Mesodermal cell (in vitro differentiated cells): ENCODE data around the gene SEMA3C.

Experiments
- H3K27ac ChIP-seq: 2 replicates; pipeline ENCODE4 v1.7.0; 2013; ENCODE audit warnings: mild to moderate bottlenecking, low read depth, low read length, moderate library complexity; ENCODE audit not compliant: severe bottlenecking
- H3K36me3 ChIP-seq: 2 replicates; pipeline ENCODE4 v1.7.1; 2013; ENCODE audit warnings: mild to moderate bottlenecking, low read length, moderate library complexity; ENCODE audit not compliant: control insufficient read depth, insufficient read depth
- H3K4me1 ChIP-seq: one replicate; pipeline ENCODE4 v1.7.1; 2013; ENCODE audit warnings: mild to moderate bottlenecking, low read length; ENCODE audit not compliant: insufficient read depth, control insufficient read depth, poor library complexity, severe bottlenecking
- H3K4me3 ChIP-seq: 2 replicates; pipeline ENCODE4 v1.7.0; 2013; ENCODE audit warnings: low read length, control low read depth, mild to moderate bottlenecking; ENCODE audit not compliant: insufficient read depth, poor library complexity, severe bottlenecking; ENCODE audit errors: extremely low read depth
- H3K9me3 ChIP-seq: 2 replicates; pipeline ENCODE4 v1.7.1; 2013; ENCODE audit warnings: mild to moderate bottlenecking, low read length, moderate library complexity; ENCODE audit not compliant: control insufficient read depth
- whole genome bisulfite sequencing, 2 experiments: methylation state at CpG; one replicate each; pipeline ENCODE4 v1.1.5; 2013; ENCODE audit warnings: missing lambda C conversion rate in 2 of 2; ENCODE audit not compliant: insufficient coverage in 2 of 2; 5-methylcytosine and 5-hydroxymethylcytosine counted together

SEMA3C gene

DNA sequence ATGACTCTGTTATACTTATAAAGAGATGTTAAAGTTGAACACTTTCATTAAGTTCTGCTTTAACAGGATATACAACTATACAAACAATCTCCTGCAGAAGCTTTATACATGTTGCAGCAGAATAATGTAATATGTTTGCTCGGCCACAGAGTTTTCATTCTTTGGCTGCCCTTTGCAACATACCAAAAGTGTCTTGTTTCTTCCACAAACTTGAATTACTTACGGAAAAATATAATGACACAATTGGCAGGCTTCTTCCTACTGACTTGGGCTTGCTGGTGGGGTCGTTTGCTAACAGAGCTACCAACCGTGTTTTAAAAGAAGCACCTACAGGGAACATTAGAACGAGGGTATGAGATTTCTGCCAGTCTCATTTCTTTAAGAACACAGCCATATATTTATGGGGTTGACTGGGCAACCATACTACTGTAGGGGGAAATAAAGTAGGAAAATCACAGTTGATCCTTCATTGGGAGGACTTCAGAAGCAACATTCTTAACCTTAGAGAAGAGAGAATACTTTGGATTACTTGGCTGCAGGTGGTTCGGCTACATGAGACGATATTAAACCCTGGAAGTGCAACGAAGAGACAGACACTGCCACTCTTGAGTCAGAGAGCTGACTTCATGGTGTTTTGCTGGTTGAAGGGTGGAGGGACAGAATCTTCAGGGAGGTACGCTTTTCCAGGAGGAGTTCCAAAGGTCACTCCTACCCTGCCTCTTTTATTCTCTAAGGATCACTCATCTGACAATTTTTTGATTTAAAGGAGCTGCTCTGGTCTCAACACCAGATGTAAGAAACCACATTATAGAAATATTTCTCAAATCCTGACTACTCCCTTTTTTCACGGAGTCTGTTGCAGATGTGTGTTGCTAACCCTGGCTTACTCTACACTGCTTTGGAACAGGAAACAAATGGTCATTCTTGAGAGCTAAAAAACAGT lies 123.9 kb downstream of the SEMA3C start:
- H3K36me3 ChIP-seq, result peaks cover 17% of the 10 kb centered on the region
- no peaks in the 10 kb centered on the region for H3K4me1 ChIP-seq
- H3K9me3 ChIP-seq, result no peaks in the 10 kb centered on the region
- no peak overlapping the region for H3K4me3 ChIP-seq
- H3K27ac ChIP-seq, result no peak overlapping the region
- WGBS, 2 experiments, result 89 to 97% methylated on average over 7 to 8 of the region's 10 CpGs

DNA sequence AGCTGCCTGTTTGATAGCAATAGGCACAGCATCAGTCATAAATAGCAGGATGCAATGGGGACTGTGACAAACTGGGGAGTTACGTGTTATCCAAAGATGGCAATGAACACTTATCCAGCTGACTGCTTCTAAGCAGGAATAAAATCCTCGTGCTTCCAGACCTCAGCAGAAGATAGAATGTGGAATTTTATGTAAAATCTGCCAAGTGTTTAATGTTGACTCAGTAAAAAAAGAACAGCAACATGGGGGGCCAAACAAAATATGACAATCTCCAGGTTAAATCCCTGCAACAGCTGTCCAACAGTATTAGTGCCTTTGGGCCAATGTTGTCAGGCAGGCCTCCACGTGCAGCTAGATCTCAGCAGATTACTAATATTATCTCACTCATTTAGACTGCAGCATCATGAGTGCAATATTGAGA lies 127.3 kb downstream of the SEMA3C start:
- H3K27ac ChIP-seq, result no peak overlapping the region
- H3K4me1 ChIP-seq, result no peaks in the 10 kb centered on the region
- no peak overlapping the region for H3K4me3 ChIP-seq
- 93 to 96% methylated on average over 3 of the region's 3 CpGs for WGBS, 2 experiments
- no peaks in the 10 kb centered on the region for H3K9me3 ChIP-seq
- peaks cover 11% of the 10 kb centered on the region for H3K36me3 ChIP-seq

DNA sequence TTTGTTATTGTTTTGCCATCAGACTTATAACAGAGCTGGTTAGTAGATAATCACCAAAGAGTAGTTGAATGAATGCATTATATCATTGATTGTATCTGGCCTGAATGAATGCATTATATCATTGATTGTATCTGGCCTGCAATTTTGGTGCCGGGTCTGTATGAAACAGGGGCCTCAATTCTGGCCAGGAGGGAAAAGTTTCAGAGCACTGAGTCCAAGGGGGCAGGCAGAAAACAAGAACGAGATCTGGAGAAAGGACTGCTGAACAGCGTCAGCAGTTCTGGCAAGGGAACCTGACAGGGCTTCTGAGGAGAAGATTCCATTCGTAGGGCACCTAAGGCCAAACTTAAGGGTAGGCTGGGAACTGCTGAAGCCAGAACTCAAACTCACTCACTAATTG lies 128.0 kb downstream of the SEMA3C start:
- Histone ChIP-seq H3K27ac (no peak overlapping the region), H3K4me1 (no peaks in the 10 kb centered on the region), H3K9me3 (no peaks in the 10 kb centered on the region), H3K36me3 (peaks cover 9% of the 10 kb centered on the region), H3K4me3 (no peak overlapping the region)
- WGBS, 2 experiments, result 86 to 94% methylated on average over 3 of the region's 4 CpGs

DNA sequence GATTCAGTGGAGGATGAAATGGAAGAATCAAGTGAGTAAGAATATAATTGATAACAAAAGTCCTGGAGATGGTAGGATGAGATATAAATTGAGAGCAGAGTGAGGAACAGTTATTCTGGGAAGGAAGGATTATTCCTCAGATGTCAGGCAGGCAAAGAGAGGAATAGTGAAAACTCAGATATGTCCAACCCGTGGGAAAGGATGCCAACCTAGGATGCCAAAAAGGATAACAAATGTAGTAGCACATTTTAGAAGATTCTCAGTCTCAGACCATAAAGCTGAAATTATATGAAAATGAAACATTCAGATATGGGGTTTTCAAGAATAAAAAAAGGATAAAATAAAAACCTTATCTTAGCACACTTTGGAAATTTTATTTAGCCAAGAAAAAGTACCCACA lies 131.1 kb downstream of the SEMA3C start:
- Histone ChIP-seq H3K27ac (no peak overlapping the region), H3K9me3 (no peaks in the 10 kb centered on the region), H3K36me3 (peaks cover 7% of the 10 kb centered on the region), H3K4me3 (no peak overlapping the region), H3K4me1 (no peaks in the 10 kb centered on the region)
- 100% methylated on average over 1 of the region's 1 CpG; no CpG with 5 or more reads in 1 of the 2 experiments for WGBS, 2 experiments

DNA sequence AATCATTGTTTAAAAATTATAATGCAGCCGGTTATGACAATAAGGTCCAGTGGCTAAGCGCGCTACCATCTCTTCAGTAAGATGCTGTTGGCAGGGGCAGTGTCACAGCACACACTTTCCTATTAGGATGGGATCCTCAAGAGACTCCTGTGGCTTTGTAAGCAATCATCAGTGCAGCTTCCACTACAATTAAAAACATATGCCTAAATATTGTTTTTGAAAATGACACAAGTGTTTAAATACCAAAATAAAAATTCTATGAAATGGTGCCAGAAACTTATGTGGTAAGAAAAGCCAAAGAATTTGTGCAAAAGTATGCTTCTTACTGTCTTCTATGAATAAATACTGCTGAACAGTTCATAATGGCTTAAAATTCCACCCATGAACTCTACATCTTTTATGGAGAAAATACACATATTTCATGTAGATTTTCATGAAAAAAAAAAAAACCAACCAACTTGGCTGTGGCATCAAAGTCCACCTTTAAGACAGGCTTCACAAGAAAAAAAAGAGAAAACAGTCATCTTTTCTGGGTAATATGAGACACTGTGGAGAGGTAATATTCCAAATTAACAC lies 132.8 kb downstream of the SEMA3C start:
- Histone ChIP-seq H3K9me3 (no peaks in the 10 kb centered on the region), H3K4me1 (no peaks in the 10 kb centered on the region), H3K27ac (no peak overlapping the region), H3K36me3 (peaks cover 7% of the 10 kb centered on the region), H3K4me3 (no peak overlapping the region)
- WGBS, 2 experiments, result 89 to 93% methylated on average over 3 of the region's 3 CpGs

DNA sequence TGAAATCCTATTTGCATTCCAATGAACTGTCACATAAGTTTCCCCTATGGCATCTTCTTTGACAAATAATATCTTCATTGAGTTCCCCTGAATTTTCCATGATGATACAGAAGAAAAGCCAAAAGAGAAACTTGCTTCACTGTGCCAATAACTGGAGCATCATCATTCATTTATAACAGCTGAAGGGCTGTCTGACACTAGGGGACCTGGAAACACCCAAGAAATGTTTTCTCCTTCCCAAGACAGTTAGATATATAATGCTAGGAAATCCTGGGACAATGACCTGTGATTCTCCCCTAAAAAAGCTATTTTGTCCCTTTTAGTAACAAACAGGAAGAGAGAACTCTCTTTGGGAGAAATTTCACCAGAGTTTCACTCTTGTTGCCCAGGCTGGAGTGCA lies 133.6 kb downstream of the SEMA3C start:
- H3K9me3 ChIP-seq, result no peaks in the 10 kb centered on the region
- peaks cover 7% of the 10 kb centered on the region for H3K36me3 ChIP-seq
- H3K4me1 ChIP-seq, result no peaks in the 10 kb centered on the region
- no peak overlapping the region for H3K27ac ChIP-seq
- no peak overlapping the region for H3K4me3 ChIP-seq

DNA sequence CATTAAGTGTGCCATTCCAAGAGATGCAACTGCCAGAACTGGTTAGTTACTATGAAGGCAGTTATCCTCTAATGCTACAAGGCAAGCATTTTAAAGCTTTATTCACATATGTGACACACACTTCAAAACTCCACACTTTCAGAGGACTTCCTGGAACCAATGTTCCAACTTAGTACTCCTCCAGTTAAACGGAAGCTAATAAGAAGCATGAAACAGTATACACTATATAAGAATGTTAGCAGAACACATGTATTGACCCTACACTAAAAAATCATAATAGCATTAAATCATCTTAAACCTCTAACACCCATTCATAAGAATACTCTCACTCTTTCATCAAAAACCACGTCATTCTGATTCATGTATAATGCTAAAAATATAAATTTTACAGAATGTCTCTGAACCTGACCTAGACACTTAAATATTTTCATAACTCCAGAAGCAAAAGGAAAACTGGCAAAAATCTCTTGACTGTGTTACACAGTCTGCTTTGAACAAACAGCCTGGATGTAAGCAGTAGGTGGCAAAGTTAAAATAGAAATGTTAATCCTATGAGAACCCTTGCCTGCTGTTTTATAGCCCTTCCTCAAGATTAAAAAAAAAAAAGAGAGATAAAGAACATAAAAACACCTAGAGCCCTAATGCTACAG lies 135.0 kb downstream of the SEMA3C start:
- no peak overlapping the region for H3K4me3 ChIP-seq
- no peak overlapping the region for H3K27ac ChIP-seq
- H3K9me3 ChIP-seq, result no peaks in the 10 kb centered on the region
- no CpG with 5 or more reads among the region's 2 CpGs for WGBS, 2 experiments
- H3K36me3 ChIP-seq, result peaks cover 7% of the 10 kb centered on the region
- H3K4me1 ChIP-seq, result no peaks in the 10 kb centered on the region

DNA sequence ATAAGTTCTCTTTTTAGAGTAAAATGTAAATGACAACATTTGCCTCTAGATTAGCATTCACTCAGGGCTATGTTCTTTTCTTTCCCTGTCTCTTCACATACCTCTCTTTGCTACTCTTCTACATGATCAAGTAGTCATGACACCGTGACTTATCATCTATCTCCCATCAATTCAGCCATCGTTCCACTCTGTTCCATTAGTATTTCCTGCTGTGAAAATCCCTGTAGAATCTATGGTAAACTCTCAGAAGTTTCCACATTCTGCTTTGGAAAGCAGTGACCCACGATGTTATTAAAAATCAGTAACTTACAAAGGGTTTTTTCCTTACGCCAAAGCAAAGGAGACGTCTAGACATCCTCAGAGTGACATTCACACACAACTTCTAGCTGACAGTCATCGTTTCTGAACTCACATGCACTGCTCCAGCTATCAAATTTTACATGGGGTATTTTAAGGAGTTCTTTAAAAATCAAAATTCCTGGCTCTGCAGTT lies 135.6 kb downstream of the SEMA3C start:
- peaks cover 7% of the 10 kb centered on the region for H3K36me3 ChIP-seq
- 61 to 66% methylated on average over 2 to 3 of the region's 6 CpGs for WGBS, 2 experiments
- H3K9me3 ChIP-seq, result no peaks in the 10 kb centered on the region
- H3K27ac ChIP-seq, result no peak overlapping the region
- no peaks in the 10 kb centered on the region for H3K4me1 ChIP-seq
- no peak overlapping the region for H3K4me3 ChIP-seq

DNA sequence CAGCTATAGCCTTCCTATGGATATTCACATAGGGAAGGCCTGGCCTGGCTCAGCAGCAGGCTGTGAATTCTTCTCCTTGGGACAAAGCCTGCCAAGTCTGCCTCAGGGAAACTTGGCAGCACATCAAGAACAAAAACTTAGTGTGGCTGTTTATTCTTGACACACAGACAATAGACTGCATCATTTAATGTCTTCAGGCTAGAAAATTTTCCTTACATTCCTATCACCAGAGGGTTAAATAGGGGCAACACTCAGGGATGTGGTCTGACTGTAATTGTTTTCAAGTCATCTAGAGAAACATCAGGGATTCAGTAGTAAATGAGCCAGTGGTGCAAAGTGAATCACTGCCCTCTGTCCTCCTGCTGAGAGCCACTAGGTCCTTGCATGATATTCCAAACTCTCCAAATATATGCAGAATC lies 137.3 kb downstream of the SEMA3C start:
- Histone ChIP-seq H3K4me3 (no peak overlapping the region), H3K36me3 (peaks cover 7% of the 10 kb centered on the region), H3K27ac (peak overlapping the region; percentile 43), H3K9me3 (no peaks in the 10 kb centered on the region), H3K4me1 (no peaks in the 10 kb centered on the region)

DNA sequence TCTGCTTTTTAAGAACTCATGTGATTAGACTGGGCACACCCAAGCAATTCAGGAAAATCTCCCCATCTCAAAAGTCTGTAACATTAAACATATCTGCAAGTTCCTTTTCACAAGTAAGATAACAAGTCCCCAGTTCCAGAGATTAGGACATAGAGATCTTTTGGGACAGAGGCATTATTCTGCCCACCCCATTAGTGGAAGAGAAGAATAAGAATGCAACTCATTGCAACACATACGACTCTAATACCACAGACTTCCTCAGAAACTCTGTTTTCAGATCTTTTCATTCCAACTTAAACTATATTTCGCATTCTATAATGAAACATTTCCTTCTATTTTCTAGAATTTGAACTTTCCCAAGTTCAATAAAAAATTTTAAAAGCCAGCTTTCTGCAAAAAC lies 137.7 kb downstream of the SEMA3C start:
- Histone ChIP-seq H3K4me1 (no peaks in the 10 kb centered on the region), H3K4me3 (no peak overlapping the region), H3K36me3 (peaks cover 7% of the 10 kb centered on the region), H3K27ac (peak overlapping the region; percentile 43), H3K9me3 (no peaks in the 10 kb centered on the region)
- 100% methylated on average over 1 of the region's 2 CpGs for WGBS, 2 experiments
